DND-41 (cell line): ENCODE measurements around the gene IQSEC1.

Experiments
- CTCF ChIP-seq: IDR thresholded peaks from 2 replicates; pipeline ENCODE4 v1.5.1; 2012; ENCODE audit warnings: borderline replicate concordance, low read length, moderate library complexity, mild to moderate bottlenecking; ENCODE audit not compliant: poor library complexity, severe bottlenecking; ENCODE audit errors: extremely low read depth
- EZH2 ChIP-seq: IDR thresholded peaks from 3 replicates; pipeline ENCODE4 v1.6.1; 2012; ENCODE audit warnings: borderline replicate concordance, low read depth, mild to moderate bottlenecking, moderate library complexity, low read length, inconsistent platforms; ENCODE audit not compliant: severe bottlenecking

DNA sequence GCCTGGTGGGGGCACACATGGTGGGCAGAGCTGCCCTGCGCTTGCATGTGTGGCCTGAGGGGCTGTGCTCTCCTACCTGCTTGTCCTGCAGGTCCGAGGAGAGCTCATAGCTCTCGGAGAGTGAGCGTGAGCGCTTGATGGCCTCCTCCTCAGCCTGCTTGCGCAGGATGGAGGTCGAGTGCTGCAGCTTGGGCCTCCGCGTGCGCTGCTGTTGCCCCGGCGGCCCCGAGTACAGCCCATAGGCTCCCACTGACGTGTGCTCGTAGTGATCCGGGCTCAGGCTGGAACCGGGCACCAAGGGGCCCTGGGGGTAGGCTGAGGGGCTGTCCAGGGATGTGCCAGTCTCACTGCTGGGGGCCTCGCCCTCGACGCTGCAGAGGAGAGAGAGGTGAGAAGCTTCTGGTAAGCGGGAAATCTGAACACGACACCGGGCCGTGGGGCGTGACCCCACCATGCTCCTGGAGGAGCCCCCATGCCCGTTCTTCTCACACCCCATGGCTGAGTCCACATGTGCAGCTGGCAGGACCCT, 131.7 kb downstream of the IQSEC1 start:
- TF ChIP-seq CTCF (no peak), EZH2 (no peak)
